HAP-1 (cell line): ENCODE data around the gene NKAPD1.
A peak's percentile ranks its signal among the peaks of the same experiment; 100 is the strongest.
"Not testable (repeated sequence)": the region's sequence is repeated elsewhere in the genome, so short reads cannot be mapped to it uniquely, and the experiment has no call there.

Experiments used
- DNase-seq, 2 experiments: peaks; one replicate each; pipeline ENCODE4 v3.0.0-alpha.2; 2016 to 2020; ENCODE audit warnings: low spot score in 2 of 2
- H3K27me3 ChIP-seq: fragments of 250-450 bp; sonication (Bioruptor Pico); 2 replicates; pipeline ENCODE4 v1.5.1; 2020; ENCODE audit warnings: low read depth, mild to moderate bottlenecking, moderate library complexity
- H3K36me3 ChIP-seq: fragments of 250-450 bp; sonication (Bioruptor Pico); replicated peaks from 2 replicates; pipeline ENCODE4 v1.5.1; 2020; ENCODE audit warnings: mild to moderate bottlenecking
- H3K4me1 ChIP-seq: fragments of 250-450 bp; sonication (Bioruptor Pico); 2 replicates; pipeline ENCODE4 v1.5.1; 2020; ENCODE audit warnings: mild to moderate bottlenecking
- H3K4me3 ChIP-seq: fragments of 250-450 bp; sonication (Bioruptor Pico); 2 replicates; pipeline ENCODE4 v1.5.1; 2020; ENCODE audit warnings: mild to moderate bottlenecking, moderate library complexity
- H3K9me3 ChIP-seq: fragments of 250-450 bp; sonication (Bioruptor Pico); 2 replicates; pipeline ENCODE4 v1.5.1; 2020; ENCODE audit warnings: mild to moderate bottlenecking, moderate library complexity
- in situ Hi-C: fragments of 300-500 bp; cut with MboI; formaldehyde crosslinking; loops from 3 replicates; pipeline ENCODE4 v1.14.3; 2020; ENCODE audit warnings: low sequenced_read_pairs, inconsistent platforms, mixed read lengths

The NKAPD1 gene

GRCh38 chr11:112049777-112050176, 24.3 kb upstream of the NKAPD1 start:
- Histone ChIP-seq H3K27me3 (no peaks in the 10 kb centered on the region), H3K9me3 (no peaks in the 10 kb centered on the region), H3K4me3 (no peak overlapping the region), H3K4me1 (no peaks in the 10 kb centered on the region), H3K36me3 (peaks cover 80% of the 10 kb centered on the region)
- in situ Hi-C loops = no loop called here
- DNase-seq = no peak

GRCh38 chr11:112050721-112051120, 23.4 kb upstream of the NKAPD1 start:
- in situ Hi-C loops = no loop called here
- Histone ChIP-seq H3K9me3 (no peaks in the 10 kb centered on the region), H3K4me3 (no peak overlapping the region), H3K27me3 (no peaks in the 10 kb centered on the region), H3K36me3 (peaks cover 73% of the 10 kb centered on the region), H3K4me1 (no peaks in the 10 kb centered on the region)
- no peak for DNase-seq

- in situ Hi-C loops = no loop called here
- H3K9me3 ChIP-seq = no peaks in the 10 kb centered on the region
- H3K4me3 ChIP-seq = no peak overlapping the region
- H3K36me3 ChIP-seq = peaks cover 75% of the 10 kb centered on the region
- no peaks in the 10 kb centered on the region for H3K27me3 ChIP-seq
- no peak for DNase-seq
- H3K4me1 ChIP-seq = no peaks in the 10 kb centered on the region
Observed at GRCh38 chr11:112051768-112052167, 22.3 kb upstream of the NKAPD1 start.

- Histone ChIP-seq H3K36me3 (peaks cover 67% of the 10 kb centered on the region), H3K9me3 (no peaks in the 10 kb centered on the region), H3K4me3 (no peak overlapping the region), H3K4me1 (no peaks in the 10 kb centered on the region), H3K27me3 (no peaks in the 10 kb centered on the region)
- DNase-seq = no peak
- in situ Hi-C loops = no loop called here
Observed at GRCh38 chr11:112057170-112057569, 16.9 kb upstream of the NKAPD1 start.

GRCh38 chr11:112058103-112058502, 16.0 kb upstream of the NKAPD1 start:
- H3K27me3 ChIP-seq = no peaks in the 10 kb centered on the region
- H3K4me1 ChIP-seq = no peaks in the 10 kb centered on the region
- in situ Hi-C loops = no loop called here
- H3K4me3 ChIP-seq = no peak overlapping the region
- H3K36me3 ChIP-seq = peaks cover 68% of the 10 kb centered on the region
- H3K9me3 ChIP-seq = no peaks in the 10 kb centered on the region
- no peak for DNase-seq

GRCh38 chr11:112062923-112063322, 11.2 kb upstream of the NKAPD1 start:
- in situ Hi-C loops = no loop called here
- H3K4me3 ChIP-seq = no peak overlapping the region
- H3K27me3 ChIP-seq = no peaks in the 10 kb centered on the region
- no peaks in the 10 kb centered on the region for H3K4me1 ChIP-seq
- DNase-seq = no peak
- H3K36me3 ChIP-seq = peaks cover 32% of the 10 kb centered on the region
- no peaks in the 10 kb centered on the region for H3K9me3 ChIP-seq

- Histone ChIP-seq H3K36me3 (peaks cover 70% of the 10 kb centered on the region), H3K9me3 (no peaks in the 10 kb centered on the region), H3K27me3 (no peaks in the 10 kb centered on the region), H3K4me3 (no peak overlapping the region), H3K4me1 (peaks cover 8% of the 10 kb centered on the region)
- in situ Hi-C loops = loop anchor here (10.0 kb wide), 1 partner anchor 208 kb away; the partner anchor contains the start of genes ALG9, CFAP68 and FDXACB1
- DNase-seq = no peak
Observed at GRCh38 chr11:112082729-112083128, 8.6 kb downstream of the NKAPD1 start.

GRCh38 chr11:112085822-112086421, 11.8 kb downstream of the NKAPD1 start:
- H3K4me3 ChIP-seq = peak overlapping the region; percentile 74
- H3K9me3 ChIP-seq = no peaks in the 10 kb centered on the region
- H3K27me3 ChIP-seq = no peaks in the 10 kb centered on the region
- DNase-seq = peak in 1 of 2 experiments; percentile 31
- in situ Hi-C loops = loop anchor here (10.0 kb wide), 1 partner anchor 211 kb away; the partner anchor contains the start of genes ALG9, CFAP68 and FDXACB1
- peaks cover 72% of the 10 kb centered on the region for H3K36me3 ChIP-seq
- H3K4me1 ChIP-seq = peaks cover 12% of the 10 kb centered on the region

- no peaks in the 10 kb centered on the region for H3K27me3 ChIP-seq
- peak within 1 kb of the TSS; percentile 74 for H3K4me3 ChIP-seq
- in situ Hi-C loops = loop anchor here (10.0 kb wide), 1 partner anchor 212 kb away; the partner anchor contains the start of genes ALG9, CFAP68 and FDXACB1
- peaks cover 12% of the 10 kb centered on the region for H3K4me1 ChIP-seq
- peaks cover 76% of the 10 kb centered on the region for H3K36me3 ChIP-seq
- H3K9me3 ChIP-seq = no peaks in the 10 kb centered on the region
- DNase-seq = peak; percentile 90 to 96
Observed at GRCh38 chr11:112086422-112087191, 12.5 kb downstream of the NKAPD1 start, which contains the start of the genes SDHD and TIMM8B. Gene SDHD (plus strand): TSS chr11:112086873. CDS start chr11:112086908, 35 bp downstream. Gene TIMM8B (minus strand): TSS chr11:112086756. CDS start chr11:112086723, 33 bp downstream.

GRCh38 chr11:112087212-112087611, 13.1 kb downstream of the NKAPD1 start:
- Histone ChIP-seq H3K36me3 (peaks cover 75% of the 10 kb centered on the region), H3K4me3 (peak overlapping the region; percentile 74), H3K27me3 (no peaks in the 10 kb centered on the region), H3K9me3 (no peaks in the 10 kb centered on the region), H3K4me1 (peaks cover 12% of the 10 kb centered on the region)
- in situ Hi-C loops = loop anchor here (10.0 kb wide), 1 partner anchor 212 kb away; the partner anchor contains the start of genes ALG9, CFAP68 and FDXACB1
- no peak for DNase-seq

- not testable (repeated sequence) for H3K9me3 ChIP-seq
Observed at GRCh38 chr11:112095302-112095701, 21.2 kb downstream of the NKAPD1 start.

GRCh38 chr11:112096194-112096593, 22.1 kb downstream of the NKAPD1 start:
- DNase-seq = no peak
- in situ Hi-C loops = no loop called here
- H3K4me3 ChIP-seq = no peak overlapping the region
- no peaks in the 10 kb centered on the region for H3K27me3 ChIP-seq
- peaks cover 39% of the 10 kb centered on the region for H3K36me3 ChIP-seq
- no peaks in the 10 kb centered on the region for H3K9me3 ChIP-seq
- H3K4me1 ChIP-seq = no peaks in the 10 kb centered on the region

More at GRCh38 chr11:112095302-112095701, 21.2 kb downstream of the NKAPD1 start:
- DNase-seq, in situ Hi-C loops, H3K4me3 ChIP-seq, H3K27me3 ChIP-seq, H3K4me1 ChIP-seq: not testable (repeated sequence)
- H3K36me3 ChIP-seq = peaks cover 45% of the 10 kb centered on the region

- DNase-seq = no peak
- in situ Hi-C loops = no loop called here
- H3K4me3 ChIP-seq = no peak overlapping the region
- no peaks in the 10 kb centered on the region for H3K4me1 ChIP-seq
- no peaks in the 10 kb centered on the region for H3K27me3 ChIP-seq
- no peaks in the 10 kb centered on the region for H3K9me3 ChIP-seq
- peaks cover 26% of the 10 kb centered on the region for H3K36me3 ChIP-seq
Observed at GRCh38 chr11:112097734-112098528, 23.8 kb downstream of the NKAPD1 start.
